GM18520 (cell line): ENCODE data around the gene OR1J1.

Source experiments
- ATAC-seq: cut with Tn5 transposase; IDR thresholded peaks from one replicate; pipeline ENCODE4 v1.9.1; 2021; ENCODE audit not compliant: unreplicated experiment

Gene OR1J1, protein sequence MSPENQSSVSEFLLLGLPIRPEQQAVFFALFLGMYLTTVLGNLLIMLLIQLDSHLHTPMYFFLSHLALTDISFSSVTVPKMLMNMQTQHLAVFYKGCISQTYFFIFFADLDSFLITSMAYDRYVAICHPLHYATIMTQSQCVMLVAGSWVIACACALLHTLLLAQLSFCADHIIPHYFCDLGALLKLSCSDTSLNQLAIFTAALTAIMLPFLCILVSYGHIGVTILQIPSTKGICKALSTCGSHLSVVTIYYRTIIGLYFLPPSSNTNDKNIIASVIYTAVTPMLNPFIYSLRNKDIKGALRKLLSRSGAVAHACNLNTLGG

DNA sequence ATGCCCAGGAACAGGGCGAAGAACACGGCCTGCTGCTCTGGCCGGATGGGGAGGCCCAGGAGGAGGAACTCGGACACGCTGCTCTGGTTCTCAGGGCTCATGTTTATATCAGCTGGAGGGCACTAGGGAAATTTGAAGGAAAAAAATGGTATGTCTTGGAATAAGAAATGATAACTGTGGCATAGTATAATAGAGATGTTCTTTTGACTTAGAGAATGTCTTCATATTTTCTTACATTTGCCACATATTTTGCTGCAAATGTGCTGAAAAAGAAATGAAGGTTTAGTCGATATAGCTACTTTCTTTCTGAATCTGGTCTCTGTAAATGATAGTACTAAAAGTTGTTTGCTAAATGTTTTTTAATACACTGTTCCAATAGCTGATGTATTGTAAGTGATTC, at the start of gene OR1J1:
TSS of gene OR1J1 (minus strand) at position 101 of the 400 bp plus-strand sequence. CDS start at position 101, 0 bp downstream.
- ATAC-seq = no peak

DNA sequence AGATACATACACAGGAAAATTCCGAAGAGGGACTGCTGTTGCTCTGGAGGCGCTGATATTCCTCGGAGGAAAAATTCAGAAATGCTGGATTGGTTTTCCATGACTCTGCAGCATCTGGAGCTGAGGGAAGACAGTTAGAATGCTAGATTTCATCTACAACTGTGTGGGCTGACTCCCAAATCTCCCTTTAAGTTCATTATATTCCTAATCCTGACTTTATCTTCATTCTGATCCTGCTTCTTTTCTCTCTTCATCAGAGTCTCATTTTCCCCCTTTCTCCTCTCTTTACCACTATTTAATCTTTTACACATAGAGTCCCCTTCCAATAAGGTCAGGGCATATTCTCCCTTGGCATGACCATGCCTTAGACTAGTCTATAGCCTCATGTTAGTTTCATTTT, 49.5 kb upstream of the OR1J1 start, which contains the start of gene OR1N1:
TSS of gene OR1N1 (minus strand) at position 101 of the 400 bp plus-strand sequence. CDS start at position 101, 0 bp downstream.
- ATAC-seq = no peak

DNA sequence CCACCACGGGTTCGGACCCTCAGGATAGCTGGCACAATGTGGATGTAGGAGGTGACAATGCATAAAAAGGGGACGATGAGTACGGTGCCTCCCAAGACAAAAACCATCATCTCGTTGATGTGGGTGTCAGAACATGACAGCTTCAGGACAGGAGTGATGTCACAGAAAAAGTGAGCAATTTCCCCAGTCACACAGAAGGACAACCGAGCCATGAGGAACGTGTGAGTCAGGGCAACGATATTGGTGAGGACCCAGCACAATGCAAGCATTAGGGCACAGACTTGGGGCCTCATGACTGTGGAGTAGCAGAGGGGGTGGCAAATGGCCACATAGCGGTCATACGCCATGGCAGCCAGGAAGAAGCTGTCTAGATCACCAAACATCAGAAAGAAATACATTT, 48.9 kb upstream of the OR1J1 start:
- ATAC-seq = no peak

GRCh38 chr9:122519376-122519775, 41.6 kb upstream of the OR1J1 start:
- ATAC-seq = no peak

GRCh38 chr9:122518841-122519240, 41.1 kb upstream of the OR1J1 start, which contains the start of gene OR1J4:
Gene OR1J4, plus strand, starts transcription at chr9:122519141. Its CDS starts 0 bp downstream, at chr9:122519141.
- no peak for ATAC-seq

GRCh38 chr9:122518226-122518625, 40.5 kb upstream of the OR1J1 start:
- ATAC-seq = no peak

GRCh38 chr9:122510502-122510901, 32.8 kb upstream of the OR1J1 start, which contains the start of gene OR1J2:
Gene OR1J2, plus strand, starts transcription at chr9:122510802. Its CDS starts 0 bp downstream, at chr9:122510802.
- ATAC-seq = no peak

DNA sequence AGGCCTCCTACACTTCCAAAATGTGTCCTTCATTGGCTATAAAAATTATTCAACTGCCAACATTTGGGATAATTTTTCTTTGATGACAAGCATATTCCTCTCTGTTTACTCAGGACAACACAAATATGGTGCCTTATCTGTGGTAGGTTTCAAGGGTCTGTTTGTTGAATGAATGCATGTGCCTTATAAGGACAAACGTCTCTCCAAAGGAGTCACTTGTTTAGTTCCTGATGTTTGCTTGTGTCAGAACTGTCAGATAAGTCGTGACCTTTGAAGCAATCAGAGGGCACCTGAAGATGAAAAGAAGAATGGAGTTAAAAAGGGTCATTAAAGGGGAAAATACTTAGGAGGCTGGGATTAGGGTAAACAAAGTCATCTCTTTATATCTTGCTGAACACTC, 29.2 kb upstream of the OR1J1 start:
- no peak for ATAC-seq

DNA sequence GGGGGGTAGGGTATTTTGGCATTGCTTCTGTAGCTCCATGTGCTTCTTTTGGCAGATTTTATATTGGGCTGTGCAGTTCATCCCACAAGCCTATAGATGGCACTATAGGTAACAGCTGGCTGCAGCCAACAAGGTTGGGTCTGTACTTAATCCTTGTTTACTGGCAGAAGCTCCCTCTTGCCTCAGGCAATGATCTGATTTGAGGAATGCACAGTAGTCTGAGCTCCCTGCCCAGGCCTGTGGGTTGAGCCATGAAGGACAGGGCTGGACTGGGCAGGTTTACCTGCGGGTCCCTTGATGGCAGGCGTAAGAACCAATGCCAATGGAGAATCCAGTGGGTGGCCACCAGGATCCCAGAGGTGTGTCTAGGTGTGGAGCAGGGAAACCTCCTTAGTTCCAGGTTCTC, 21.2 kb upstream of the OR1J1 start:
- ATAC-seq = no peak

- no peak for ATAC-seq
These were observed 1.3 kb upstream of the OR1J1 start for GRCh38 chr9:122479062-122479461.

DNA sequence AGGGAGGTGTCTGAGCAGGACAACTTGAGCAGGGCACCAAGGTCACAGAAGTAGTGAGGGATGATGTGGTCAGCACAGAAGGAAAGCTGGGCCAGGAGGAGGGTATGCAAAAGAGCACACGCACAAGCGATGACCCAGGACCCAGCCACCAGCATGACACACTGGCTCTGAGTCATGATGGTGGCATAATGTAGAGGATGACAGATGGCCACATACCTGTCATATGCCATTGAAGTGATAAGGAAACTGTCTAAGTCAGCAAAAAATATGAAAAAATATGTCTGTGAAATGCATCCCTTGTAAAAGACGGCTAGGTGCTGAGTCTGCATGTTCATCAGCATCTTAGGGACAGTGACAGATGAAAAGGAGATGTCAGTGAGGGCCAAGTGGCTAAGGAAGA, 380 bp downstream of the OR1J1 start:
- ATAC-seq = no peak

DNA sequence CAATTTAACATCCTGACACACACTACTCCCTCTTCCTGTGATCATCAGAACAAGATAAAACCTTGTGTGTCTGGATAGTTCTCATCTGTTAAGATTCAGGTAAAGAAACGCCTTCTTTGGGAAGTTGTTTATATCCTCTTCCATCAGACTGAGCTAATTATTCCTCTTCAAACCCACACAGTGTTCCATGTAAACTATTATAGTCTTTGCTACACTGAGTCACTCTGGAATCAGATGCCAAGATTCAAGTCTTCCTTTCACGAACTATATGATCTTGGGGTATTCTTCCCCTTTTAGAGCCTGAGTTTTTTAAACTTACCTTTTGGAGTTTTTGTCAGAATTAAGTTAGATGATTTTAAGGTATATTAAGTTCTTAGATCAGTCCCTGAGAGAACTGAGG, 2.0 kb downstream of the OR1J1 start:
- ATAC-seq = no peak

- ATAC-seq = no peak
These were observed 3.2 kb downstream of the OR1J1 start for GRCh38 chr9:122474561-122474960.

- no peak for ATAC-seq
These were observed 9.0 kb downstream of the OR1J1 start for GRCh38 chr9:122468735-122469134.

- no peak for ATAC-seq
These were observed 11.3 kb downstream of the OR1J1 start for GRCh38 chr9:122466456-122466855.

DNA sequence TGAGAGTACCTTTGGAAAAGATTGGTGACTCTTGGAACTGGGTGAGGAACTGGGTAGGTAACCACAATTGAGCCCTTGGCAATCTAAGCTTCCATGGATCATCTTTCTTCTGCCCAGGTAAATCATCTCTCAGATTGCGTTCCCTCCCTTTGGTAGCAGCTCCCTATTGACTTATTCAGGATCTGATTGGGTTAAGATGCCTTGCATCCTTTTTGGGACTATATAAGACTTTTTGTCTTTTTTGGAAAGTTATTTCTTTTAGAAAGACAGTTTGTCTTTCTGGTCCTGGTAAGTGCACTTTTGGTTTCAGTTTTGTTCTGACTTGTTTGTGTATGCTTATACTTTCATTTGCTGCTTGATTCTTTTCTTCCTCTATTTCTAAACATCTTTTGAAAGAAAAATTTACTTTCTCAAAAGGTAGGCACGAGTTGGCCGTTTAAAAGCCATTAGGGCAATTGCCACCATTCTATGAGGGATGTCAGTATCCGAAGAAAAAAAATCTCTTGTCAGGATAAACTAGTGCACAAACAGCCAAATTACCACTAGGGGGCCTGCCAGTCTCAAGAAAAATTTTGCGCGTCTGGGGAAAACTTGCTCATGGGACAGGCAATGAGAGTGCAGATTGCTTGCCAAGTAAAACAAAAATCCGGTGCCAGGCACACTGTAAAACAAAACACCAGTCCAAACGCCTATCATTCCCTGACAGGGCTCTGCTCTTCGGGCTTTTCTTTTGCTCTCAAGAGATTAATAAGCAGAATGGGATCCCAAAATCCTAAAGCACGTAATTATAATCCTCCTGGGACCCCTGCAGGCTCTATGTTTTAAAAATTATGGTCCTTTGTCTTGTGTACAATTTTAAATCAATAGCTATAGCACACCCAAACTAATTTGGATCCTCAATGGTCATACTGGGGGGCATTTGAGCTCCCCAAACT, 12.8 kb downstream of the OR1J1 start:
- peak; percentile 53 for ATAC-seq

DNA sequence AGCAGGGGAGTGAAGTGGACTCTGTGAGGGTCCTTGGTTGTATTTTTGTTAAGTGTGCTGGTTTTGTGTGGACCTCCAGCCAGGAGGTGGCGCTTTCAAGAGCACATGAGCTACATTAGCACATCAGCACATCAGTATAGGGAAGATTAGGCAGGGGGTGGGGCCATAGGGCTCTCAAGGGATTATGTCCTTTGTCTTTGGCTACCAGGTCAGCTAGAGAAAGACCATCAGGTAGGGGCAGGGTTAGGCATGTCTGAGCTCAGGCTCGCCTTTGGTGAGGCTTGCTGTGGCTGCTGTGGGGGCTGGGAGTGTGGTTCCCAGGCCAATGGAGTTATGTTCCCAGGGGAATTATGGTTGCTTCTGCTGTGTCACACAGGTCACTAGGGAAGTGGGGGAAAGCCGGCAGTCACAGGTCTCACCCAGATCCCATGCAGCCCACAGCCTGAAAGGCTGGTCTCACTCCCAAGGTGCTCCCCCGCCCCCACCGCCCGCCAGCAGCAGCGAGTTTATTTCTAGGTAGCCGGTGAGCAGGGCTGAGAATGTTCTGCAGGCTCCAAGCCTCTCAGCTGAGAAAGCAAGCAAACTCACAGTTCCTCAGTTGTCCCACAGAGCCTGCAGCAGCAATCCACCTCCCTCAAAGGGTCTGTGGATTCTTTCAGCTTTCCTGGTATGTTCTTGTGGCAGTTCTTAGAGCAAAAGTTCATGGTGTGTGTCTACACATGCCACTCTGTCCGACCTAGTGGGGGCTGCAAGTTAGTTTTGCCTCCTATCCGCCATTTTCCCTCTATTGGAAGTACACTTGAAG, 13.7 kb downstream of the OR1J1 start:
- no peak for ATAC-seq

DNA sequence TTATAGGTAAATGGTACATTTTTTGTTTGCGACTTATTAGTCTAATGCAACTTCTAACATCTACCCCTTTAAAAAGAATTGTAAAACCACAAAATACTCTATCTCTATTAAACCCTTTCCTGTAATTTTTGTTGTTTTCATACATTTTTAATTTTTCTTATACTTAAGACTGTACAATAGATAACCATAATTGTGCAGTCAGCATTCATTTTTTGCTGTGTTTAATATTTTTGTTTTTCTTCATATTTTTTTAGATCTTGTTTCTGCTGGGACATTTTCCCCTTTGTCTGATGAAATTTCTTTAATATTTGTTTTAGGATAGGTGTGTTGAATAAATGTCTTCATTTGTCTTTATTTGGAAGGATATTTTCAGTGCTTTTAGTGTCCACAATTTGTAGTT, 19.9 kb downstream of the OR1J1 start:
- ATAC-seq = no peak

DNA sequence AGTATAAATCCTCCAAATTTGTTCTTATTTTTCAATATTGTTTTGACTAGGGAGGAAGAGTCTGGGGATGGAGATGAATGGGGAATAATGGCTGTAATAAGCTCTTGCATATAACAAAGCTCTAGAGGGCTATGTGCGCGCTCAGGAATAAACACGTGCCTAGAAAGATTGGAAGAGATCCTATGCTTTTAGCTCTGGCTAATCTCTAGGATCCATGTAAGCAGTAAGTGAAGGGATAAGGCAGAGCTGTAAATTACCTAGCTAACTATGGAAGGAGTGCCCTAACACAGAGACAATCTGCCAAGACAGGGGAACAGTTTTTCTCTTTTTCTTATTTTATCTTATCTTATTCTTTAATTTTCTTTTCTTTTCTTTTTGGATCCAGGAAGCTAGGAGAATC, 21.6 kb downstream of the OR1J1 start:
- no peak for ATAC-seq

GRCh38 chr9:122453677-122454135, 24.0 kb downstream of the OR1J1 start:
- ATAC-seq = no peak
